Globus pallidus (tissue), 1 donor: ENCODE results near the gene NMT2.
"Not testable (repeated sequence)": the region's sequence is repeated elsewhere in the genome, so short reads cannot be mapped to it uniquely, and the experiment has no call there.

ENCODE experiments used
- DNase-seq: peaks from one replicate; pipeline ENCODE4 v3.0.0-alpha.2; 2015; ENCODE audit warnings: low spot score

Gene NMT2

GRCh38 chr10:15168291-15168785, at the start of gene NMT2:
TSS of gene NMT2 (minus strand) at chr10:15168693. CDS start at chr10:15168612, 81 bp downstream.
- no peak for DNase-seq

- no peak for DNase-seq
Measured at GRCh38 chr10:15216700-15217099, 48.2 kb upstream of the NMT2 start.

- no peak for DNase-seq
Measured at GRCh38 chr10:15214237-15214636, 45.7 kb upstream of the NMT2 start.

- DNase-seq, result no peak
Measured at GRCh38 chr10:15213461-15213861, 45.0 kb upstream of the NMT2 start.

- no peak for DNase-seq
Measured at GRCh38 chr10:15211464-15211979, 43.0 kb upstream of the NMT2 start.

GRCh38 chr10:15210521-15210920, 42.0 kb upstream of the NMT2 start:
- no peak for DNase-seq

- peak; percentile 78 for DNase-seq
Measured at GRCh38 chr10:15209827-15210509, 41.5 kb upstream of the NMT2 start.

GRCh38 chr10:15208221-15208620, 39.7 kb upstream of the NMT2 start:
- DNase-seq, result no peak

GRCh38 chr10:15207410-15207809, 38.9 kb upstream of the NMT2 start:
- not testable (repeated sequence) for DNase-seq

GRCh38 chr10:15202639-15203038, 34.1 kb upstream of the NMT2 start:
- no peak for DNase-seq

GRCh38 chr10:15202301-15202621, 33.8 kb upstream of the NMT2 start:
- not testable (repeated sequence) for DNase-seq

GRCh38 chr10:15201589-15202300, 33.3 kb upstream of the NMT2 start:
- no peak for DNase-seq

GRCh38 chr10:15200626-15201025, 32.1 kb upstream of the NMT2 start:
- DNase-seq, result no peak

GRCh38 chr10:15197911-15198310, 29.4 kb upstream of the NMT2 start:
- DNase-seq, result no peak

- DNase-seq, result no peak
Measured at GRCh38 chr10:15197276-15197675, 28.8 kb upstream of the NMT2 start.

GRCh38 chr10:15196021-15196834, 27.7 kb upstream of the NMT2 start:
- no peak for DNase-seq

GRCh38 chr10:15189133-15189885, 20.8 kb upstream of the NMT2 start:
- DNase-seq, result no peak

- DNase-seq, result no peak
Measured at GRCh38 chr10:15188603-15189002, 20.1 kb upstream of the NMT2 start.

GRCh38 chr10:15183689-15184481, 15.4 kb upstream of the NMT2 start:
- DNase-seq, result no peak

GRCh38 chr10:15182540-15183207, 14.2 kb upstream of the NMT2 start:
- no peak for DNase-seq
